Measurements from ENCODE around the gene PIP5KL1.

GRCh38 chr9:127880143-127880542 is 50.4 kb downstream of the PIP5KL1 start:
- TF ChIP-seq, protein P1, sequence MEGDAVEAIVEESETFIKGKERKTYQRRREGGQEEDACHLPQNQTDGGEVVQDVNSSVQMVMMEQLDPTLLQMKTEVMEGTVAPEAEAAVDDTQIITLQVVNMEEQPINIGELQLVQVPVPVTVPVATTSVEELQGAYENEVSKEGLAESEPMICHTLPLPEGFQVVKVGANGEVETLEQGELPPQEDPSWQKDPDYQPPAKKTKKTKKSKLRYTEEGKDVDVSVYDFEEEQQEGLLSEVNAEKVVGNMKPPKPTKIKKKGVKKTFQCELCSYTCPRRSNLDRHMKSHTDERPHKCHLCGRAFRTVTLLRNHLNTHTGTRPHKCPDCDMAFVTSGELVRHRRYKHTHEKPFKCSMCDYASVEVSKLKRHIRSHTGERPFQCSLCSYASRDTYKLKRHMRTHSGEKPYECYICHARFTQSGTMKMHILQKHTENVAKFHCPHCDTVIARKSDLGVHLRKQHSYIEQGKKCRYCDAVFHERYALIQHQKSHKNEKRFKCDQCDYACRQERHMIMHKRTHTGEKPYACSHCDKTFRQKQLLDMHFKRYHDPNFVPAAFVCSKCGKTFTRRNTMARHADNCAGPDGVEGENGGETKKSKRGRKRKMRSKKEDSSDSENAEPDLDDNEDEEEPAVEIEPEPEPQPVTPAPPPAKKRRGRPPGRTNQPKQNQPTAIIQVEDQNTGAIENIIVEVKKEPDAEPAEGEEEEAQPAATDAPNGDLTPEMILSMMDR (IDR thresholded peaks at IDR 0.05; ENCODE audit: control extremely low read depth in 1 of 3, insufficient read depth in 1 of 3, low read depth in 1 of 3, low read length in 3 of 3), result no peak
- TF ChIP-seq RFX5 (IDR thresholded peaks at IDR 0.05; ENCODE audit: borderline replicate concordance, low read depth, low read length), result no peak
- no peak for TF ChIP-seq POLR2A (IDR thresholded peaks at IDR 0.05; ENCODE audit: control extremely low read depth in 1 of 2, low read depth in 2 of 2, low read length in 2 of 2)
- TF ChIP-seq POLR2AphosphoS5 (IDR thresholded peaks at IDR 0.05; ENCODE audit: low read depth, low read length), result no peak
- no peak for TF ChIP-seq JUN (IDR thresholded peaks at IDR 0.05; ENCODE audit: low read depth, low read length)
- TF ChIP-seq EGR1 (IDR thresholded peaks at IDR 0.05; ENCODE audit: borderline replicate concordance, low read depth, low read length), result no peak
- TF ChIP-seq SP2 (IDR thresholded peaks at IDR 0.05; ENCODE audit: low read length), result no peak
- TF ChIP-seq SIN3A (conservative IDR thresholded peaks at IDR 0.05 in 1 of 2, IDR thresholded peaks at IDR 0.05 in 1 of 2; ENCODE audit: low read depth in 1 of 2, low read length in 2 of 2), result no peak
